ENCODE data around the gene ST6GALNAC5. TPM values are rescaled to one million over a fixed set of nuclear protein-coding genes. Genes with fewer than 3 reads are reported as not detected.

The ST6GALNAC5 gene
- total and polyA plus RNA-seq, 2 donors (not counting 3 experiments of a cell fraction or from before 2014, with no cell fraction given) = not detected

GRCh38 chr1:77065693-77066342 lies 198.5 kb downstream of the ST6GALNAC5 start:
- FAIRE-seq = no peak
- H3K27ac ChIP-seq (ENCODE audit: insufficient read depth, low read depth, low read length) = no peak overlapping the region
- H3K9me1 ChIP-seq (replicated peaks; ENCODE audit: control insufficient read depth, extremely low read depth, insufficient read depth, low read length) = no peaks in the 10 kb centered on the region
- dilution Hi-C loops (cut with MboI; ENCODE audit: extremely low pct_ligation_motif_present, low sequenced_read_pairs) (no loop called here), intact Hi-C loops (cut with micrococcal nuclease) (no loop called here)
- no peaks in the 10 kb centered on the region for H3K4me1 ChIP-seq (ENCODE audit: control insufficient read depth, extremely low read depth, insufficient read depth, low read length)
- H3K4me3 ChIP-seq (replicated peaks in 1 of 3; ENCODE audit: insufficient read depth in 1 of 3, low read depth in 1 of 3, low read length in 3 of 3) = no peak overlapping the region
- H3K9me3 ChIP-seq (replicated peaks; ENCODE audit: control insufficient read depth, insufficient read depth, low read length) = no peaks in the 10 kb centered on the region
- ChIA-PET POLR2A (no interaction called here), CTCF (interaction anchor here (0.6 kb wide), 1 partner anchor 713 kb away, joined by 3 read pairs; no protein-coding TSS in a partner anchor)
- BruUV-seq (replicated peaks) = no TSS peak
- TF ChIP-seq EZH2 (IDR thresholded peaks at IDR 0.05; ENCODE audit: borderline replicate concordance, low read depth, low read length, severe bottlenecking) (no peak), GATA2 (IDR thresholded peaks at IDR 0.05; ENCODE audit: insufficient read depth, insufficient read length, low read depth, low read length) (no peak), POLR2AphosphoS5 (IDR thresholded peaks at IDR 0.05; ENCODE audit: insufficient read depth, low read depth, low read length) (no peak), JUN (IDR thresholded peaks at IDR 0.05; ENCODE audit: borderline replicate concordance, insufficient read depth, insufficient read length, low read depth) (no peak), MAX (IDR thresholded peaks at IDR 0.05; ENCODE audit: insufficient read depth, insufficient read length) (no peak), MYC (IDR thresholded peaks at IDR 0.05; ENCODE audit: low read depth, low read length) (no peak), POLR2A (IDR thresholded peaks at IDR 0.05; ENCODE audit: low read depth, low read length) (no peak), FOS (IDR thresholded peaks at IDR 0.05; ENCODE audit: borderline replicate concordance, insufficient read depth, low read length) (no peak), CTCF (IDR thresholded peaks at IDR 0.05; ENCODE audit: extremely low read depth in 1 of 2, insufficient read depth in 1 of 2, low read depth in 1 of 2, low read length in 2 of 2) (no peak)
- no peak overlapping the region for H3K4me2 ChIP-seq (ENCODE audit: insufficient read depth, low read length)
- no peaks in the 10 kb centered on the region for H4K20me1 ChIP-seq (replicated peaks; ENCODE audit: control insufficient read depth, extremely low read depth, insufficient read depth, low read length)
- DNase-seq (ENCODE audit: low read depth, low spot score) = no peak
- H3K79me2 ChIP-seq (ENCODE audit: control insufficient read depth, insufficient read depth, low read length) = no peaks in the 10 kb centered on the region
- H3K9ac ChIP-seq (replicated peaks; ENCODE audit: extremely low read depth, insufficient read depth, low read length) = no peak overlapping the region
- peaks cover 2 to 5% of the 10 kb centered on the region in 2 experiments for H3K27me3 ChIP-seq (ENCODE audit: control insufficient read depth in 2 of 2, insufficient read depth in 2 of 2, low read length in 2 of 2)
- no peak overlapping the region for H2AFZ ChIP-seq (ENCODE audit: low read depth, low read length)
- no peaks in the 10 kb centered on the region for H3K36me3 ChIP-seq (ENCODE audit: control insufficient read depth in 2 of 2, extremely low read depth in 1 of 2, insufficient read depth in 2 of 2, low read length in 2 of 2)

All from endothelial cell of umbilical vein (primary cell).